ENCODE data around the gene MAPT. TPM values are rescaled to one million over a fixed set of nuclear protein-coding genes. Genes with fewer than 3 reads are reported as not detected.
A peak's percentile ranks its signal among the peaks of the same experiment; 100 is the strongest.

Gene MAPT
- total and polyA plus RNA-seq, 2 of the 13 experiments (the other 11 are each of a cell fraction or from before 2014, with no cell fraction given), result 2.1 to 2.8 TPM

DNA sequence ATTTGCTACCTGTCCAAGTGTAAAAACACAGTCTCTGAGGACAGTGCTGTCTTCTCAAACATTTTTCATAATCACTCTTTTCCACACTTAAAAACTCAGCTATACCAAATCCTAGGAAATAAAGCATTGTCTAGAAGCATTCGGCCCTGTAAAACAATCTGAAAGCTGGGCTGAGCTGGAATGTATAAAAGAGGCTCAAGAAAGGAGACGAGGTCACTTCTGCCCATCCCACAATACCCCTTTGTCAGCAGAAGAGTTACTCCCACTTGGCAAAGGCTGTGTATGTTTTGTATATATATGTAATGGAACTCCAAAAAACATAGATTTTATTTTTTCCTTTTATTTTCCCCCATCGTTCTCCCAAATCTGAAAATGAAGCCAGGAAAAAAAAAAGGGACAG, 148.6 kb downstream of the MAPT start:
- 0 out of 2 replicates have a peak, but pooled peaks cover 4% of the 10 kb centered on the region for H4K20me1 ChIP-seq (ENCODE audit: insufficient read depth, low read length)
- intact Hi-C loops (cut with micrococcal nuclease; ENCODE audit: unreplicated experiment), result no loop called here
- no peak overlapping the region for H3K4me2 ChIP-seq (ENCODE audit: low read depth, low read length)
- CTCF ChIA-PET (ENCODE audit: low intra/inter-chr PET ratio, low total read pairs), result interaction anchor here (2.9 kb wide), 1 partner anchor 40 kb away, joined by 37 read pairs; no protein-coding TSS in a partner anchor
- ATAC-seq (no peak), FAIRE-seq (no peak), DNase-seq (ENCODE audit: low spot score) (no peak)
- in situ Hi-C loops (cut with HindIII; ENCODE audit: extremely low pct_ligation_motif_present, low pct_unique_long_range_greater_than_20kb), result loop anchor here (5.0 kb wide), 1 partner anchor 41 kb away; no protein-coding TSS in a partner anchor
- 95% methylated on average over 3 of the region's 3 CpGs for WGBS (ENCODE audit: low lambda C conversion rate)
- H3K9ac ChIP-seq (ENCODE audit: insufficient read depth, low read depth, low read length), result no peak overlapping the region
- no peak overlapping the region for H3K27ac ChIP-seq (ENCODE audit: extremely low read length, insufficient read depth, low read length)
- H3K36me3 ChIP-seq (replicated peaks in 1 of 2; ENCODE audit: control insufficient read depth in 1 of 2, insufficient read depth in 2 of 2, low read length in 2 of 2), result peaks cover 48 to 86% of the 10 kb centered on the region in 2 experiments
- BruUV-seq (replicated peaks), result no TSS peak
- H3K4me1 ChIP-seq (ENCODE audit: insufficient read depth, low read length), result peaks cover 12% of the 10 kb centered on the region; the same call in 1 of the 2 replicates
- no peak overlapping the region for H3K4me3 ChIP-seq (replicated peaks in 1 of 3; ENCODE audit: insufficient read depth in 1 of 3, low read depth in 2 of 3, low read length in 3 of 3)
- POLR2A ChIA-PET, result no interaction called here
- no peak overlapping the region for H2AFZ ChIP-seq (ENCODE audit: low read length)
- H3K9me3 ChIP-seq (ENCODE audit: low read length), result no peaks in the 10 kb centered on the region
- no peaks in the 10 kb centered on the region for H3K27me3 ChIP-seq (ENCODE audit: control insufficient read depth in 1 of 2, insufficient read depth in 2 of 2, low read length in 2 of 2)
- TF ChIP-seq, protein P1, sequence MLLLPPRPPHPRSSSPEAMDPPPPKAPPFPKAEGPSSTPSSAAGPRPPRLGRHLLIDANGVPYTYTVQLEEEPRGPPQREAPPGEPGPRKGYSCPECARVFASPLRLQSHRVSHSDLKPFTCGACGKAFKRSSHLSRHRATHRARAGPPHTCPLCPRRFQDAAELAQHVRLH (CRISPR knock-in tag; IDR thresholded peaks at IDR 0.05; ENCODE audit: borderline replicate concordance, low read depth), result no peak
- TF ChIP-seq RBAK (CRISPR knock-in tag; IDR thresholded peaks at IDR 0.05), result no peak
- TF ChIP-seq HOXD1 (CRISPR knock-in tag; IDR thresholded peaks at IDR 0.05), result no peak
- TF ChIP-seq ZNF441 (CRISPR knock-in tag; IDR thresholded peaks at IDR 0.05; ENCODE audit: borderline replicate concordance), result no peak
- TF ChIP-seq RBM22 (optimal IDR thresholded peaks at IDR 0.05; ENCODE audit: low read length), result peak; percentile 23
- TF ChIP-seq, protein P2, sequence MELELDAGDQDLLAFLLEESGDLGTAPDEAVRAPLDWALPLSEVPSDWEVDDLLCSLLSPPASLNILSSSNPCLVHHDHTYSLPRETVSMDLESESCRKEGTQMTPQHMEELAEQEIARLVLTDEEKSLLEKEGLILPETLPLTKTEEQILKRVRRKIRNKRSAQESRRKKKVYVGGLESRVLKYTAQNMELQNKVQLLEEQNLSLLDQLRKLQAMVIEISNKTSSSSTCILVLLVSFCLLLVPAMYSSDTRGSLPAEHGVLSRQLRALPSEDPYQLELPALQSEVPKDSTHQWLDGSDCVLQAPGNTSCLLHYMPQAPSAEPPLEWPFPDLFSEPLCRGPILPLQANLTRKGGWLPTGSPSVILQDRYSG (CRISPR knock-in tag; IDR thresholded peaks at IDR 0.05), result no peak
- TF ChIP-seq, protein P3, sequence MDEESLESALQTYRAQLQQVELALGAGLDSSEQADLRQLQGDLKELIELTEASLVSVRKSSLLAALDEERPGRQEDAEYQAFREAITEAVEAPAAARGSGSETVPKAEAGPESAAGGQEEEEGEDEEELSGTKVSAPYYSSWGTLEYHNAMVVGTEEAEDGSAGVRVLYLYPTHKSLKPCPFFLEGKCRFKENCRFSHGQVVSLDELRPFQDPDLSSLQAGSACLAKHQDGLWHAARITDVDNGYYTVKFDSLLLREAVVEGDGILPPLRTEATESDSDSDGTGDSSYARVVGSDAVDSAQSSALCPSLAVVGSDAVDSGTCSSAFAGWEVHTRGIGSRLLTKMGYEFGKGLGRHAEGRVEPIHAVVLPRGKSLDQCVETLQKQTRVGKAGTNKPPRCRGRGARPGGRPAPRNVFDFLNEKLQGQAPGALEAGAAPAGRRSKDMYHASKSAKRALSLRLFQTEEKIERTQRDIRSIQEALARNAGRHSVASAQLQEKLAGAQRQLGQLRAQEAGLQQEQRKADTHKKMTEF (CRISPR knock-in tag; IDR thresholded peaks at IDR 0.05), result no peak
- H3K79me2 ChIP-seq (ENCODE audit: insufficient read depth, low read length), result peaks cover 3% of the 10 kb centered on the region

All from HepG2 (cell line).